ENCODE results near the gene MSANTD1. TPM values are rescaled to one million over a fixed set of nuclear protein-coding genes. Genes with fewer than 3 reads are reported as not detected.

The MSANTD1 gene
- total RNA-seq, 1 experiment from 2014 or later = 0.77 TPM

DNA sequence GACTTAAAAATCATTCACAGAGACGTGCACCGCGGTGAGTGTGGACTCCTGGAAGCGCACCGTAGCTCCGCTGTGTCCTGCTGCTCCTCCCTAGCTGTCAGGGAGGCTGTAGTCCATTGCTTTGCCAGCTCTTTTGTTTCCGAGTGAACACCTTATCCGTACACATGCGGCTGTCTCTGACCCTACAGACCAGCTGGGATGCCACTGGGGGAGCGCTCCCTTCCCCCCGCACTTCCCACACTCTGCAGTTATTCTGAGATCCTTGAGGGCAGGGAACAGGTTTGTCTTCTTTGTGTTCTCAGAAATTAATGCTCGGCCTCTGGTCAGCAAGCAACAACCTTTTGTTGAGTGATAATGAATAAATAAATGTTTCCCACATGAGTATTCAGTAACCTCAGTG lies 33.7 kb upstream of the MSANTD1 start:
- Histone ChIP-seq H3K27ac (ENCODE audit: low read length) (no peak overlapping the region), H2AFZ (ENCODE audit: low read length) (no peak overlapping the region), H3K9me2 (replicated peaks; ENCODE audit: low read length) (no peaks in the 10 kb centered on the region), H3K4me1 (ENCODE audit: insufficient read depth, low read length) (no peaks in the 10 kb centered on the region), H4K20me1 (ENCODE audit: low read length) (no peaks in the 10 kb centered on the region), H3F3A (ENCODE audit: low read length, unreplicated experiment) (no peaks in the 10 kb centered on the region), H3K9ac (ENCODE audit: low read length) (no peak overlapping the region), H3K4me3 (ENCODE audit: low read length) (no peak overlapping the region), H3K9me3 (ENCODE audit: low read length) (no peaks in the 10 kb centered on the region), H3K4me2 (ENCODE audit: low read length) (no peak overlapping the region), H3K27me3 (ENCODE audit: low read length) (no peaks in the 10 kb centered on the region), H3K36me3 (ENCODE audit: low read depth, low read length) (no peaks in the 10 kb centered on the region; the same call in 1 of the 2 replicates), H3K79me2 (ENCODE audit: low read length) (no peaks in the 10 kb centered on the region)
- DNase-seq = no peak
- intact Hi-C loops (cut with micrococcal nuclease) = no loop called here
- no TSS peak for BruUV-seq (replicated peaks)
- ChIA-PET POLR2A (ENCODE audit: unreplicated experiment) (no interaction called here), CTCF (no interaction called here)
- no peak for ATAC-seq
- TF ChIP-seq EZH2 (IDR thresholded peaks at IDR 0.05; ENCODE audit: low read length, unreplicated experiment) = no peak
- TF ChIP-seq CTCF (conservative IDR thresholded peaks at IDR 0.05; ENCODE audit: low read depth, low read length) = no peak
- no peak for TF ChIP-seq EZH2phosphoT487 (IDR thresholded peaks at IDR 0.05; ENCODE audit: borderline replicate concordance, low read length)

GRCh38 chr4:3215733-3216132 lies 33.2 kb upstream of the MSANTD1 start:
- ATAC-seq = no peak
- POLR2A ChIA-PET (ENCODE audit: unreplicated experiment) = no interaction called here
- no peaks in the 10 kb centered on the region; the same call in 1 of the 2 replicates for H3K36me3 ChIP-seq (ENCODE audit: low read depth, low read length)

More at GRCh38 chr4:3215733-3216132, 33.2 kb upstream of the MSANTD1 start:
- Histone ChIP-seq H3K4me3 (ENCODE audit: low read length) (no peak overlapping the region), H3K4me2 (ENCODE audit: low read length) (no peak overlapping the region), H3K9me2 (replicated peaks; ENCODE audit: low read length) (no peaks in the 10 kb centered on the region), H3F3A (ENCODE audit: low read length, unreplicated experiment) (no peaks in the 10 kb centered on the region), H3K27me3 (ENCODE audit: low read length) (no peaks in the 10 kb centered on the region), H4K20me1 (ENCODE audit: low read length) (no peaks in the 10 kb centered on the region), H3K9me3 (ENCODE audit: low read length) (no peaks in the 10 kb centered on the region), H2AFZ (ENCODE audit: low read length) (no peak overlapping the region), H3K4me1 (ENCODE audit: insufficient read depth, low read length) (no peaks in the 10 kb centered on the region), H3K79me2 (ENCODE audit: low read length) (no peaks in the 10 kb centered on the region), H3K9ac (ENCODE audit: low read length) (no peak overlapping the region), H3K27ac (ENCODE audit: low read length) (no peak overlapping the region)
- DNase-seq = no peak
- intact Hi-C loops (cut with micrococcal nuclease) = no loop called here
- TF ChIP-seq EZH2phosphoT487 (IDR thresholded peaks at IDR 0.05; ENCODE audit: borderline replicate concordance, low read length) (no peak), CTCF (conservative IDR thresholded peaks at IDR 0.05; ENCODE audit: low read depth, low read length) (no peak), EZH2 (IDR thresholded peaks at IDR 0.05; ENCODE audit: low read length, unreplicated experiment) (no peak)
- BruUV-seq (replicated peaks) = no TSS peak
- CTCF ChIA-PET = no interaction called here

All from PC-3 (cell line).